ENCODE measurements around the gene YBX3. TPM values are rescaled to one million over a fixed set of nuclear protein-coding genes. Genes with fewer than 3 reads are reported as not detected.
"Not testable (repeated sequence)": the region's sequence is repeated elsewhere in the genome, so short reads cannot be mapped to it uniquely, and the experiment has no call there.

YBX3 gene
- total RNA-seq, result 162 TPM

DNA sequence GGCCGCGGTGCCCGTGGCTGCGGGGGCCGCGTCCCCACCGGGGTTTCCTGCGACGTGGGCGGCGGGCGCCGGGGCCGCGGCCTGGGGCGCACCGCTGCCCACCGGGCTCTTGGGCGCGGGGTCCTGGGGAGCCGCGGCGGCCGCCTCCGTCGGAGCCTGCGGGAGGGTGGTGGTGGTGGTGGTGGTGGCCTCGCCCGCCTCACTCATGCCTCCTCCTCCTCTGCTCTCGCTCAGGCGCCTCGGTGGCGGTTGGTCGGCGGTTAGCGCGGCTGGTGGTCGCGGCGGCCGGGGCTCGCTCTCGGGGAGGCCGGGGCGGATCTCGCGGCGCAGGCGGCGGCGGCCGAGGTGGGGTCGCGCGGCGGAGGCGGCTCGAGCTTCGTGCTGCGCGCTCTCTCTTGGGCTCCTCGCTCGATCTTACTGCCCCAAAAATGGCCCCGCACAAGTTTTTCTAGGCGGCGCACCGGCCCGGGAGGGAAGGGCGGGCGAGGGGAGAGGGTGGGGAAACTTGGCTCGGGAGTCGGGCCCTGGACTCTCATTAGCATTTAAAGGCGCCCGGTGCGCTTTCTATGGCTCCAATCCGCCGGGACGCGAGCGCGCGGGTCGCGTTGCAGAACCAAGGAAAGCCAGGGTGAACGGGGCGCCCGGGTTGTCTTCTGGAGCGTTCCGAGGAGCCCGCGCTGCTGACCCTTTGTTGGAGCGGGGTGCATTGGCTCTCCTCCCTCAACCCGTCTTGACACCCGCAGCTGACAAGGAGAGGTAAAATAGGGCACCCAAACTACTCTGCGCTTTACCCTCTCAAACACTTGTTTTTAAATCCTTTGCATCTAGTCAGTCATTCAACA, at the start of gene YBX3:
YBX3 (minus strand) TSS at position 419 of the 842 bp plus-strand sequence; CDS start at position 207, 212 bp downstream.
- peak; percentile 49 for DNase-seq

DNA sequence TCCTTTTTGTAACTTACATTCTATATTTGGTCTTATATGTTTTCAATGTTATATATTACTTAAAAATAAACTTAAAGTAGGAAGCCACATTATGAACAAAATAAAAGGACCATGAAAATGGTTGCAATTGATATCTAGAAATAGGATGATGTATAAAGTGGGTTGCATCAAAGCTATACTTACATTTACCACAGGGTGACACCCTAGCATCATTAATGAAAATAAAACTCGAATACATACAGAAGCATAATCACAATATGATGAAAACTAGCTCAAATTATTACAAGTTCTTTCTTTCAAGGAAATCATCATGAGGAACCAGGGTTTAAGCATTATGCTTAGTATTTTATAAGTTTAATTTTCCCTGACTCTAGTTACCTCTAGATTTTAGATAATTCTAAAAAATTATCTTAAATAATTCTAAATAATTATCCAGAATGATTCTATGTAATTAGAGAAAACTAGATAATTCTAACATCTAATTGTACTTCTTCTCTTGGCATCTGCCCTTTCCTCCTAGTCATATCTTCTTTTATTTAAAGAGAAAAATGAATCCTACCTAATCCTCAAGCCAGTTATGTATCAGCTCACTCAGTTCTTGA, 48.1 kb upstream of the YBX3 start:
- DNase-seq, result peak; percentile 2

DNA sequence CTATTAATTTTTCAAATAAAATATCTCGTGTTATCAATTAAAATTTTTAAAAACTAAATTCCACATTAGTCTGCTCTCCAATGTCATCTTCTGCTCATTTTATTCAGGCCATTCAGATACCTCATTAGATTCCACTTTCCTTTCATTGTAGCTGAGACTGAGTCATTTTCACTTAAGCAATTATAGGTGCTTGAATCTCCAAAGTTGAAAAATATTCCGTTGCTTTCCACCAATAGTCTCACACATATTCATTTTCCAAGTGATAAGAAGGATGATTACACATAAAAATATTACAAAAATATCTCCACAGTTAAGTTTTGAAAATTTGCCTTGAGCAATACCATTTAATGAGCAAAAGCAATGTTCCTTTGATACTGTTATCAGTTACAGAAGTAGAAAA, 36.5 kb upstream of the YBX3 start:
- DNase-seq, result no peak

DNA sequence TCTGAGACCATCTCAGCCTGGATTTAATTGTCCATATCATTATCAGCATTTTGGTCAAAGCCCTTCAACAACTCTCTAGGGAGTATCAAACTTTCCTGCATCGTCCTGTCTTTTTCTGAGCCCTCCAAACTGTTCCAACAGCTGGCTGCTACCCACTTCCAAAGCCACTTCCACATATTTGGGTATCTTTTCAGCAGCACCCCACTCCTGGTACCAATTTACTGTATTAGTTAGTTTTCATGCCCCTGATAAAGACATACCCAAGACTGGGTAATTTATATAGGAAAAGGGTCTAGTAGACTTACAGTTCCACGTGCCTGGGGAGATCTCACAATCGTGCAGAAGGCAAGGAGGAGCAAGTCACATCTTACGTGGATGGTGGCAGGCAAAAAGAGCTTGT, 33.1 kb upstream of the YBX3 start:
- no peak for DNase-seq

DNA sequence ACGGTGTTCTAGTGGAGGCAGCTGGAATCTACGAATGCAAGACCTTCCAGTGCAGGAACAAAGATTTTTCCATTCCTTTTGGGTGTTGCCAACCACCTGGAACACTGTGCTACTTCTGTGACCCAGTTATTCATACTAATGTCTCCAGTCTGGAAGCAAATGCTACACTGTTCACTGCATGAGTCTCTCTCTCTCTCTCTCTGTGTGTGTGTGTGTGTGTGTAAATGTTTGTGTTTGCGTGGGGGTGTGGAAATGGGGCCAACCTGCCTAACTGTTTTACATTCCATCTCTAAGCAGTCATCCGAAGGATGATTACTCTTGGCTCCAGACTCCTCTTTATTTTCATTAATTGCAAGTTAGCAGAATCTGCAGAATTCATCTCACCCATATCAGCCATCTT, 29.9 kb upstream of the YBX3 start:
- DNase-seq, result no peak

DNA sequence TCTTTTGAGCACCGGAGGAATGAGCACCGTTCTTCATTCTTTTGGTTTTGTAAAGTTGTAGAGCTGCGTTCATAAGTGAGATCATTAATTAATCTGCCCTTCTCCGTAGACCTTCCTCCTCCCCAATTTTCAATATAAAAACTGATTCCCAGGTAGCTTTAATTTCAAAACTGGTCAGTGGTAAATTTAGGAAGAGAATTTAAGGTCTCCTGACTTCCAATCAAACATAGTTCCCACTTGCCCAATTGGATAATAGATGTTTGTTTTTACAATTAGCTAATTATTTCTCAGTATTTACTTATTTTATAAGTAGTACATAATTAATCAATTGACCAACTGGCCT, 27.2 kb upstream of the YBX3 start:
- no peak for DNase-seq

DNA sequence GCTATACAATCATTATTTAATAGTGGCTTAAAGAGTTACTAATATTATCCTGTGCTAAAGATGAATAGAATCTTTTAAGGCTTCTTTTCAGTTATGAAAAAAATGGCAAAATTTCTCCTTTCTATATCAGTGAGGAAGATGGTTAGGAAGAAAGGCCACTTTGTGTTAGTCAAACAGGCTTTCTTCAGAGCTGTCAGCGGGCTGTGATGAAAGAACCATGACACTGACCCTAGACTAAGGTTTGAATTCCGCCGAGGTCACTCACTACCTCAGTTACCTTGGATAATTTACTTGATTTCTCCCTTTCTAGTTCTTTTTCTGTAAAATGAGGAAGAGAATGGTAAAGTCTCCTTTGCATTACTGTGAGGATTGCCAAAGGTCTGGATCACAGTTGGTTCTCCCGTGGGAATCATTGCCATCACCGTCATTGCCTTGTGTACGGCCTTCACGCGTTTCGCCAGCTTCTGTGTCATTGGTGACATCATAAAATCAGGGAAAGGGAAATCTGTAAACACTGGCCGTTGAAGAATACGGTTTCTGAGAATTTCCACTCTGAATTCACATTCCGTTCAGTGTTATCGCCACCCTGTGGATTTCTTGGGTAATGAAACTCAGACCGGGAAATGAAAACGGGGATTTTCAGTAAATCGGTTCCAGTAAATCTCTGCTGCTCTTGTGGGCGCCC, 26.7 kb upstream of the YBX3 start:
- peak; percentile 96 for DNase-seq

DNA sequence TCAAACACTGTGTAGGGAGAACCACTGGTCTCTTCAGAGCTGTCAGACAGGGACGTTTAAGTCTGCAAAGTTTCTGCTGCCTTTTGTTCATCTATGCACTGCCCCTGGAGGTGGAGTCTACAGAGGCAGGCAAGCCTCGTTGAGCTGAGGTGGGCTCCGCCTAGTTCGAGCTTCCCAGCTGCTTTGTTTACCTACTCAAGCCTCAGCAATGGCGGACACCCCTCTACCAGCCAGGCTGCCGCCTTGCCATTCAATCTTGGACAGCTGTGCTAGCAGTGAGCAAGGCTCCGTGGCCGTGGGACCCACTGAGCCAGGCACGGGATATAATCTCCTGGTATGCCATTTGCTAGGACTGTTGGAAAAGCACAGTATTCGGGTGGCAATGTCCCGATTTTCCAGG, 24.6 kb upstream of the YBX3 start:
- DNase-seq, result no peak

DNA sequence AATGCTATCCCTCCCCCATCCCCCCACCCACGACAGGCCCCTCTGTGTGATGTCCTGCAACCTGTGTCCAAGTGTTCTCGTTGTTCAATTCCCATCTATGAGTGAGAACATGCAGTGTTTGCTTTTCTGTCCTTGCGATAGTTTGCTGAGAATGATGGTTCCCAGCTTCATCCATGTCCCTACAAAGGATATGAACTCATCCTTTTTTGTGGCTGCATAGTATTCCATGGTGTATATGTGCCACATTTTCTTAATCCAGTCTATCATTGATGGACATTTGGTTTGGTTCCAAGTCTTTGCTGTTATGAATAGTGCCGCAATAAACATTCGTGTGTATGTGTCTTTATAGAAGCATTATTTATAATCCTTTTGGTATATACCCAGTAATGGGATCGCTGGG, 20.3 kb upstream of the YBX3 start:
- not testable (repeated sequence) for DNase-seq

DNA sequence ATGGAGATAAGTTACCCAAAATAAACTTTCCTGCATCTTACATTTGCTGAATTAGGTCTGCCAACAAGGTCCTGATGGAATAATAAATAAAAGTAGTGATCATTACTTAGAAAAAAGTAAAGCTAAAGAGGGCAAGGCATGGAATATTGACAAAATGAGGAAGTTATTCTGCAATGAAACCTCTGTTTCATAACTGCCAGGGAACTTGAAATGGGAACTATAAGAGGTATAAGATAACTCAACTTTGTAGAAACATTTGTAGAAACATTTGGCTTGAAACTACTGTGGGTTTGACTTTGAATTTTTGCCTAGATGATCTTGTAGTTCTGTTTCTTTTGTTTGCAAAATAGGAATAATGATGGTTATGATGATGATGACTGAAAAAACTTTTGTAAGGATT, 18.7 kb upstream of the YBX3 start:
- DNase-seq, result no peak

DNA sequence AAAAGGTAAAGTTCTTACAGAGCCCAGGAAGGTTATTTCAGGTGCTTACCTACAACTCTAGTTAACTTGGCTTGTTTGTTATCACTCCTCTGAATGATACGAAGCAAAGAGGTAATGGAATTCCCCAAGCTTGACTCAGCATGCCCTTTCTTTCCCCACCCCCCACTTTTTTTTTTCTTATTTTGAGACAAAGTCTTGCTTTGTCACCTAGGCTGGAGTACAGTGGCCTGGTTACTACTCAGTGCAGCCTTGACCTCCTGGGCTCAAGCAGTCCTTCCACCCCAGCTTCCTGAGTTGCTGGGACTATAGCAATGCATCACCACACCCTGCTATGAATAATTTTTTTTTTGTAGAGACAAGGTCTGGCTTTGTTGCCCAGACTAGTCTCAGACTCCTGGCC, 17.1 kb upstream of the YBX3 start:
- no peak for DNase-seq

DNA sequence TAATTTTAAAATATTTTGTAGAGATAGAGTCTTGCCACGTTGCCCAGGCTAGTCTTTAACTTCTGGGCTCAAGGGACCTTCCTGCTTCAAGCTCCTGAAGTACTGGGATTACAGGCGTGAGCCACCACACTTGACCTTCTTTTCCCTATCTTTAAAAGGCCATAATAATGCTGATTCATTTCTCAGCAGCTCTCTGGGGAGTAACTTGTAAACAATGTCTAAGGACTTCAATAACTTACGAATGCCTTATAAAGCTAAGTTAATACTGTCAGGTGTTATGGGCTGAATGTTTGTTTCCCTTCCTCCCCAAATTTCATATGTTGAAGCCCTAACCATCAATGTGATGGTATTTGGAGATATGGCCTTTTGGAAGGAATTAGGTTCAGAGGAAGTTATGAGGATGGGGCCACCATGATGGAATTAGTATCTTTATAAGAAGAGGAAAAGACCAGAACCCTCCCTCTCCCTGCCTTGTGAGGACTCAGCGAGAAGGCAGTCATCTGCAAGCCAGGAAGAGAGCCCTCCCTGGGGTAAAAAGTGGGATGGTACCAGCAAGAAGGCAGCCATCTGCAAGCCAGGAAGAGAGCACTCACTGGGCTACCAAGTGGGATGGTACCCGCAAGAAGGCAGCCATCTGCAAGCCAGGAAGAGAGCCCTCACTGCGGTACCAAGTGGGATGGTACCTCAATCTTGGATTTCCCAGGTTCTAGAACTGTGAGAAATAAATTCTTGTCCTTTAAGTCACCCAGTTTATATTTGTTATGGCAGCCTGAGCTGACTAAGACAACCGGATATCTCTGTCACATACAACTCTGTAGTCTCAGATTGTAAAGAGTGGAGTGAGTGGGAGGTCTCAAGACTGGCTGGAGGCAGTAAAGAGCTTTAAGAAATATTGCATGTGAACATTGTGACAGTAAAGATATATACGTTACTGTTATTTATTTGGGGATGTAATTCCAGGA, 16.3 kb upstream of the YBX3 start:
- no peak for DNase-seq

DNA sequence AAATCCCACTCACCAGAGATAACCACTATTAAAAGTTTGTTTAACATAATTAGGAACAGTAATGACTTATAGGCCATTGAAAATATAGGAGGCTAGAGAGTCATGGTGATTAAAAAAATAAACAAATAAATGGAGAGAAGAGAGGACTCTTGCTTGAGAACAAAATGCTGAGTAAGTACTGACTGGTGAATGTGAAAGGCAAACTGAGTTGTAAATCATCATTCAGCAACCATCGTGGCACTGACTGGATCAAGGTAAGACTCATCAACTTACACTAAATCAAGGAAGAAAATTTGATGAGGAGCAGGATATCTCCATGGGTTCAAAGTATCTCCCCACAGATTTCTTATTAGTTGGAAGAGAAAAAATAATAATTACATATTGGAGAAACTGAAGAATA, 14.1 kb upstream of the YBX3 start:
- DNase-seq, result no peak

DNA sequence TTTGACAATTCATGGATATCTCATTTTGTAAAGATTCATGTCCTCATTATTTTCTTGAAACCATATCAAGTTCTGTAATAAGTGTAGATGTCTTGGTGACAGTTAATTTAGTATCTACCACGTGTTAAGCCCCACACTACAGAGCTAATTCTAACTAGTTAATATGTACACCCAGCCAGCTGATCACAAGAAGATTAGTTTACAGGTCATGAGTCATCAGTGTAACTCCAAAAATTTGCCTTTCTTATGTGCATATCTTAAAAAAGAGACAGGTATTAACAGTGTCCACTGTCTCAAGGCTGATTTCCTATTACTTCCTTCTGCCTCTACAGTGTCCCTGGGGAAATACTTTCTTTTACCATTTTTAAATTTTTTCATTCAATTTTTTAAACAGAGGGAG, 13.3 kb upstream of the YBX3 start:
- no peak for DNase-seq

DNA sequence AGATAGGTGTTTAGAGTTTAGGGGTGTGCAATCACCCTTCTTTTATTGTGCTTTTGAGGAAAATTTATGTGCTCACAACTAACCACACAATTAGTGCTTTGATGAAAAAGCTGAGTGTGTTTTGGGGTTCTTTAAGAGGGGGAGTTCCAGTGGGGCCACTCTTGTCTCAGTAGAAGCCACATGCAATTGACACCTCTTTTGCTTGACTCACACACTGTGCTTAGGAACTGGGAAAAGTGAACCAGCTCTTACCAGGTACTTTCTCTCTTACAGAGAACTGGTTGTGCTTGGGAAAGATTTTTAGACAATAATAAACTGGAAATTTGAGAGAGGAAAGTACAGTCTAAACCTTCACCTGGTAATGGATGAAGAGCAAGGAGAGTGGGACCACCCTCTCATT, 12.3 kb upstream of the YBX3 start:
- DNase-seq, result no peak

DNA sequence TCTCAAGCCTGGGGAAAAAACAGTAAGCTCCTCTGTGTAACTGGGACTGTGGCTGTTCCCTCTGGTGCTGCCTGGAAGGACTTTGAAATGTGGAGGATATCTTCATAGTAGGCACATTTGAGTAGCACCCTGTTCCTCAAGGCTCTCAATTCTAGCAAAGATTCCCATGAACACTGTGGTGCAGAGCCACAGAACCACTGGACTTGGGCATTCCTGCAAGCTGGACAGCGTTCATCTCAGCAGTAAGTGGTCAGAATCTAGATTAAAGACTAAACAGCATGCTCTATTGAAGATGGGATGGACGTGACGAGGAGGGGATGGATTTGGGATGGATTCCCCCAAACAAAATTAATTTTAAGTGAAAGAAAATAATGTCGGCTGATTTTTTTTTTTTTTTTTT, 9.4 kb upstream of the YBX3 start:
- DNase-seq, result no peak

DNA sequence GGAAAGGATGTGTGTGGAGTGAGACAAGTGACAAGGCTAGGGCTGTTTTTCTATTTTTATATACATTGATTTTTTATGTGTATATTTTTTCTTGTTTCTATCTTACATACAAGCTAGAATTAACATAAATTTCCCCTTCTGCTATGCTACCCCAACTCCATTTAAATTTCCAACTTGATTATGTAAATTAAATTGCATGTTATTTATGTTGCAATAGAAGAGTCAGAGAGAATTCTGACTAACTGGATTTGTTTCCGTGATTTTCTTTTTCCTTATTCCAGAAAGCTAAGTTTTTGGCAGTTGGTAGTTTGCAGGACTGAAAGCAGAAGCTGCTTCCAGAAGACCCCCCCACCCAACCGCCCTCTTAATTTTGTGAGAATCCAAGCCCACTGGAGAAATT, 8.9 kb upstream of the YBX3 start:
- DNase-seq, result no peak

DNA sequence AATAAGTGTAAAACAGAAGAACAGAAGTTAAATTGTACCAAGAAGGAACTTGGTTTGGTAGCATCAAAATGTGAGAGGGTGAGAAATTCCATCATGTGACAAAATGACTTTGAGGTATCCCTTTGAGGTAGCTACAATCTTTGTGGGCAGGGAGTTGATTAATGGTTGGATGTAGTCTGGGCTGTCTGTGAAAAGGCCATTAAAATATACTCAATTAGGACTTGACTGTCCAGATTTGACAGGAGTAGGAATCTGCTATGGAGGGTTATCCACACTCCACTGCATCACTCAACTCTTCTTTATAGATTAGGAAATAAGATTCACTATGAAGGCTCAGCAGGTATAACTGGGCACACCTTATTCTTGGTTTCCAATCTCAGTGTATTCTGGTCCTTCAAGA, 7.4 kb upstream of the YBX3 start:
- DNase-seq, result no peak

DNA sequence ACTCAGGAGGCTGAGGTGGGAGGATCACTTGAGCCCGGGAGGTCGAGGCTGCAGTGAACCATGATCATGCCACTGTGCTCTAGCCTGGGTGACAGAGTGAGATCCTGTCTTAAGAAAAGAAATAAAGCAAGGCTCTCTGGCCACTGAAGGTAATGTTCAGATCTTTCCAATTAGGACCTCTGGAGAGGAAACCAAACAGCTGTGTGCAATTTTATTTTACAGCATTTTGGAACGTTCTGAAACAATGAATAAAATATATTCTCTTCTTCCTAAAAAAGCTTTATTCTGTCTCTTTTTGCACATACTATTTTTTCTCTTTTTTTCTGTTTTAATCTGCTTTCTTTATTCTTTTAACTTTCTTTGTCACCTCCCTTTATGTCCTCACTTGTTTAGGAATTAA, 5.0 kb upstream of the YBX3 start:
- DNase-seq, result no peak

DNA sequence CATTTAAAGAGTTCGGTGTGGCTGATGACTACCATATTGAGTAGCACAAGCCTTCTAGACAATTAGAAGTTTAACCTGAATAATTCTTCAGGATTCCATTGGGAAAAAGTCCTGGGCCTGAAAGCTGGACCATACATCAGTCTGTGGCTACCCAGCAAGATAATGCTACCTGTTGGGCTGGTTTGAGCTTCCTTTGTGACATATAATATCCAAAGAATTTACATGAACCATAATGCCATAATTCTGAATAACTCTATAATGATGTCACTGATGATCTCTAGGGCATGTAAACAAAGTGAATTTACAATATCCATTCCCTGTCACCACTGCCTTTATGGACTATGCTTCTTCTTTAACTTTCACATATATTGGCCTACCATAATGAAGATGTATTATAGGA, 3.8 kb upstream of the YBX3 start:
- DNase-seq, result no peak

DNA sequence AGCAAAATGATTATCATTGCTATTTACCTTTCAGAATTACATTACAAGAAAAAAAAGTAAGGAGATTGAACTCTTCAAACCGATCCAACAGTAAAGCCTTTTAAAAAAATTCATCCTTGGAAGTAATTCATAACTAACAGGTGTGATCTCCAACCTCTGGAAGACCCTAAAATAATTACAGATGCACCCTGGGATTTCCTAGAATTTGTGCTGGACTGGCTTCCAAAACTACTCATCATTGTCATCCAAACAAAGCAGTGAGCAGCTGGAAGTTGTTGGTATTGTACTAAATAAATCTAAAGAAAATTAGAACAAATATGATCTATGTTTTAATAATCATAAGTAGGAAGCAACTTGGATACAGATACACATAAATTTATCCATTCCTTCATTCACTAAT, 1.9 kb upstream of the YBX3 start:
- no peak for DNase-seq

DNA sequence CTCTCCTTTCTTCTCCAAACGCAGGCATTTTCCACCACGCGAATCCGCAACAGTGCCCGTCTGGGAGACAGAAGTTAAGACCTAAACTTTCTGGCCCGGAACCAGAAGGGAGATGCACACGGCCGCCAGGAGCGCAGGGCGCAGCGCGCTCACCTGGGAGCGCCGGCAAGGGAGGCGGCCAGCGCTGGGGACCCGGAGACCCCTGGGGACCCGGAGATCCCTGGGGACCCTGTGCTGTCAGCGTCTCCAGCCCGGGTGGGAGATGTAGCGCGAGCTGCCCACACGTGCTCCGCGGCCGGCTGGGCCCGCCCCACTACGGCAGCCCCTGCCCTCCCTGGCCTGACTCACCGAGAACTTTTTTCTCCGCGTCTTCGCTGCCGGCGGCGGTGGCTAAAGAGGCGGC, 620 bp downstream of the YBX3 start:
- DNase-seq, result no peak

Data from skin of body (tissue), 2 donors.